GM12874 (cell line): ENCODE results near the gene GIMAP4.

Experiments
- CTCF ChIP-seq: IDR thresholded peaks from 2 replicates; pipeline ENCODE4 v1.5.1; 2011; ENCODE audit warnings: low read depth, mild to moderate bottlenecking, control low read depth, low read length, moderate library complexity; ENCODE audit not compliant: insufficient read depth

The GIMAP4 gene

GRCh38 chr7:150613880-150614279, 46.7 kb downstream of the GIMAP4 start:
- TF ChIP-seq CTCF = no peak

- TF ChIP-seq CTCF = no peak
Measured at GRCh38 chr7:150620061-150620460, 52.9 kb downstream of the GIMAP4 start.

GRCh38 chr7:150620617-150621371, 53.6 kb downstream of the GIMAP4 start:
- no peak for TF ChIP-seq CTCF

GRCh38 chr7:150621376-150621775, 54.2 kb downstream of the GIMAP4 start:
- no peak for TF ChIP-seq CTCF
